SK-N-SH (cell line): ENCODE results near the gene UVRAG. TPM values are rescaled to one million over a fixed set of nuclear protein-coding genes. Genes with fewer than 3 reads are reported as not detected.

Experiments
- CTCF ChIA-PET: fragments of 300-600, 350-600 bp; formaldehyde crosslinking; extraction: SDS; loops from one replicate; lab custom pipeline; 2021; lab: Yijun Ruan, JAX
- POLR2A ChIA-PET: fragments of 350-600 bp; sonication (Branson Sonifier 250); formaldehyde crosslinking; extraction: SDS; loops from one replicate; lab custom pipeline; 2020; ENCODE audit warnings: antibody characterized with exemption, inconsistent platforms; lab: Yijun Ruan, JAX
- DNase-seq: peaks from one replicate; pipeline ENCODE4 v3.0.0; 2012
- H2AFZ ChIP-seq: fragments of 200-600 bp; sonication (generic); 2 replicates; pipeline ENCODE4 v1.8.1; 2016; ENCODE audit warnings: antibody characterized with exemption, mild to moderate bottlenecking, low read depth
- H3F3A ChIP-seq: fragments of 200-600 bp; sonication (generic); replicated peaks from 2 replicates; pipeline ENCODE3; 2016; ENCODE audit warnings: antibody characterized with exemption, mild to moderate bottlenecking; ENCODE audit not compliant: insufficient read depth
- H3K27ac ChIP-seq, 2 experiments: fragments of 200-500 bp in 1 of 2; fragments of 200-600 bp in 1 of 2; sonication (Bioruptor generic) in 1 of 2; sonication (generic), shearing (Covaris generic) in 1 of 2; 2 replicates each; pipeline versions ENCODE4 v1.5.1 to v1.6.1; 2014 to 2016; ENCODE audit warnings: low read depth in 2 of 2, inconsistent platforms in 1 of 2, low read length in 1 of 2, mild to moderate bottlenecking in 1 of 2, mixed read lengths in 1 of 2
- H3K27me3 ChIP-seq: fragments of 200-600 bp; sonication (generic), shearing (Covaris generic); 2 replicates; pipeline ENCODE4 v1.6.1; 2016; ENCODE audit warnings: mixed run types; ENCODE audit not compliant: insufficient read depth
- H3K36me3 ChIP-seq, 2 experiments: fragments of 200-500 bp in 1 of 2; fragments of 200-600 bp in 1 of 2; sonication (Bioruptor generic) in 1 of 2; sonication (generic) in 1 of 2; replicated peaks in 1 of 2; 2 replicates each; pipeline versions ENCODE3 to v1.5.1; 2014 to 2016; ENCODE audit warnings: low read length in 1 of 2, mild to moderate bottlenecking in 1 of 2; ENCODE audit not compliant: insufficient read depth in 2 of 2, control insufficient read depth in 1 of 2
- H3K4me1 ChIP-seq, 2 experiments: fragments of 200-500 bp in 1 of 2; fragments of 200-600 bp in 1 of 2; sonication (Bioruptor generic) in 1 of 2; sonication (generic), shearing (Covaris generic) in 1 of 2; 2 replicates each; pipeline versions ENCODE4 v1.5.1 to v1.6.1; 2014 to 2016; ENCODE audit warnings: low read depth in 1 of 2, low read length in 1 of 2, mixed run types in 1 of 2; ENCODE audit not compliant: insufficient read depth in 2 of 2, control insufficient read depth in 1 of 2
- H3K4me2 ChIP-seq: fragments of 200-600 bp; sonication (generic), shearing (Covaris generic); 2 replicates; pipeline ENCODE4 v1.6.1; 2017; ENCODE audit warnings: mixed run types
- H3K4me3 ChIP-seq, 2 experiments: fragments of 200-500 bp in 1 of 2; fragments of 200-600 bp in 1 of 2; sonication (Bioruptor generic) in 1 of 2; sonication (generic), shearing (Covaris generic) in 1 of 2; 2 replicates each; pipeline versions ENCODE4 v1.5.1 to v1.8.1; 2014 to 2016; ENCODE audit warnings: low read depth in 2 of 2, inconsistent platforms in 1 of 2, low read length in 1 of 2, mild to moderate bottlenecking in 1 of 2, mixed read lengths in 1 of 2, moderate library complexity in 1 of 2
- H3K79me2 ChIP-seq: fragments of 200-600 bp; sonication (generic); 2 replicates; pipeline ENCODE4 v1.8.1; 2017; ENCODE audit warnings: mild to moderate bottlenecking; ENCODE audit not compliant: insufficient read depth
- H3K9ac ChIP-seq: fragments of 200-600 bp; sonication (generic); 2 replicates; pipeline ENCODE4 v1.6.1; 2017; ENCODE audit warnings: mixed run types
- H3K9me2 ChIP-seq: fragments of 200-600 bp; sonication (generic); 2 replicates; pipeline ENCODE4 v1.6.1; 2017; ENCODE audit warnings: mixed run types
- H3K9me3 ChIP-seq: fragments of 200-600 bp; sonication (generic); 2 replicates; pipeline ENCODE4 v1.6.1; 2017; ENCODE audit warnings: mixed run types, mild to moderate bottlenecking, moderate library complexity
- H4K20me1 ChIP-seq: fragments of 200-600 bp; sonication (generic); 2 replicates; pipeline ENCODE4 v1.6.1; 2017; ENCODE audit warnings: mild to moderate bottlenecking, mixed run types; ENCODE audit not compliant: insufficient read depth
- CHD2 ChIP-seq: fragments of 150-350 bp; IDR thresholded peaks from 2 replicates; pipeline ENCODE4 v1.6.1; 2018; ENCODE audit warnings: low read length; ENCODE audit not compliant: partially characterized antibody
- EZH2phosphoT487 ChIP-seq: fragments of 200-600 bp; sonication (generic); IDR thresholded peaks from 2 replicates; pipeline ENCODE4 v1.6.1; 2017; ENCODE audit warnings: low read depth, mixed run types, mild to moderate bottlenecking, antibody characterized with exemption, moderate library complexity, borderline replicate concordance
- FOSL2 ChIP-seq: IDR thresholded peaks from 2 replicates; pipeline ENCODE4 v1.4.0; 2012; ENCODE audit warnings: low read depth, mild to moderate bottlenecking, moderate library complexity, borderline replicate concordance
- FOXM1 ChIP-seq: IDR thresholded peaks from 2 replicates; pipeline ENCODE4 v1.4.0; 2012; ENCODE audit warnings: low read depth, mild to moderate bottlenecking
- GABPA ChIP-seq: IDR thresholded peaks from 2 replicates; pipeline ENCODE4 v1.4.0; 2012; ENCODE audit warnings: low read depth, mild to moderate bottlenecking
- GATA2 ChIP-seq: sonication (generic); formaldehyde crosslinking; IDR thresholded peaks from 2 replicates; pipeline ENCODE4 v1.5.0; 2020; ENCODE audit warnings: mild to moderate bottlenecking, missing genetic modification reagents
- JUND ChIP-seq: IDR thresholded peaks from 2 replicates; pipeline ENCODE4 v1.4.0; 2012
- NRF1 ChIP-seq: IDR thresholded peaks from 2 replicates; pipeline ENCODE4 v1.6.1; 2012; ENCODE audit warnings: low read depth, mild to moderate bottlenecking, low read length
- PBX3 ChIP-seq: IDR thresholded peaks from 2 replicates; pipeline ENCODE4; 2012
- RAD21 ChIP-seq: IDR thresholded peaks from 2 replicates; pipeline ENCODE4 v1.6.1; 2012; ENCODE audit warnings: mild to moderate bottlenecking, low read length
- RCOR1 ChIP-seq: fragments of 150-350 bp; IDR thresholded peaks from 2 replicates; pipeline ENCODE4 v1.6.1; 2017; ENCODE audit warnings: antibody characterized with exemption, low read length
- RFX5 ChIP-seq: IDR thresholded peaks from 2 replicates; pipeline ENCODE4 v1.6.1; 2012; ENCODE audit warnings: mild to moderate bottlenecking, improper control_type of control experiment, low read length
- SIN3A ChIP-seq: IDR thresholded peaks from 2 replicates; pipeline ENCODE4 v1.6.1; 2012; ENCODE audit warnings: low read depth, mild to moderate bottlenecking, low read length, moderate library complexity, borderline replicate concordance
- SMC3 ChIP-seq: IDR thresholded peaks from 2 replicates; pipeline ENCODE4 v1.6.1; 2012; ENCODE audit warnings: low read depth, low read length, improper control_type of control experiment
- TAF1 ChIP-seq: IDR thresholded peaks from 2 replicates; pipeline ENCODE4 v1.6.1; 2012; ENCODE audit warnings: low read depth, mild to moderate bottlenecking, low read length, moderate library complexity, borderline replicate concordance
- TCF12 ChIP-seq: IDR thresholded peaks from 2 replicates; pipeline ENCODE4 v1.4.0; 2012
- TEAD4 ChIP-seq: IDR thresholded peaks from 2 replicates; pipeline ENCODE4 v1.4.0; 2012; ENCODE audit warnings: mild to moderate bottlenecking, borderline replicate concordance; ENCODE audit not compliant: insufficient read depth
- YY1 ChIP-seq: IDR thresholded peaks from 2 replicates; pipeline ENCODE4 v1.4.0; 2012; ENCODE audit warnings: low read depth, mild to moderate bottlenecking
- WGBS: methylation state at CpG from one replicate; pipeline ENCODE4 v1.1.6; 2017; ENCODE audit warnings: low lambda C conversion rate; 5-methylcytosine and 5-hydroxymethylcytosine counted together
- polyA plus RNA-seq, 3 experiments: library from polyadenylated mRNA; depleted of rRNA; stranded (reverse); fragments of >200 nt; gene quantifications; 2 replicates each; pipeline ENCODE4 v1.2.3, GENCODE V29; 2012
- TF ChIP-seq, protein P1 (sequence below): fragments of 200-600 bp; sonication (generic); IDR thresholded peaks from 2 replicates; pipeline ENCODE4 v1.6.1; 2017; ENCODE audit warnings: antibody characterized with exemption, mild to moderate bottlenecking, moderate library complexity
- TF ChIP-seq, protein P2 (sequence below): IDR thresholded peaks from 2 replicates; pipeline ENCODE4 v1.6.1; 2012; ENCODE audit warnings: mild to moderate bottlenecking, low read depth, low read length, moderate library complexity
- TF ChIP-seq, protein P3 (sequence below): fragments of 150-350 bp; IDR thresholded peaks from 2 replicates; pipeline ENCODE4 v1.6.1; 2017; ENCODE audit warnings: antibody characterized with exemption, low read length, low read depth, borderline replicate concordance

Gene UVRAG
- polyA plus RNA-seq, 1 of the 3 experiments (the other 2 are of a cell fraction), result 5.8 TPM

GRCh38 chr11:76105637-76106036 is 290.6 kb downstream of the UVRAG start:
- Histone ChIP-seq H3K4me3 (no peak overlapping the region), H3K36me3 (peaks cover 0 to 4% of the 10 kb centered on the region in 2 experiments), H3K9ac (no peak overlapping the region), H2AFZ (no peak overlapping the region), H3F3A (no peaks in the 10 kb centered on the region), H3K27ac (no peak overlapping the region), H3K9me2 (no peaks in the 10 kb centered on the region), H3K27me3 (no peaks in the 10 kb centered on the region), H3K79me2 (no peaks in the 10 kb centered on the region), H3K9me3 (no peaks in the 10 kb centered on the region)
- DNase-seq, result no peak
- POLR2A ChIA-PET, result no interaction called here
- 92% methylated on average over 1 of the region's 1 CpG for WGBS
- CTCF ChIA-PET, result no interaction called here
- TF ChIP-seq TCF12, result no peak
- TF ChIP-seq FOXM1, result no peak
- no peak for TF ChIP-seq RAD21
- no peak for TF ChIP-seq CHD2
- TF ChIP-seq SIN3A, result no peak
- TF ChIP-seq JUND, result no peak
- TF ChIP-seq, protein P1, sequence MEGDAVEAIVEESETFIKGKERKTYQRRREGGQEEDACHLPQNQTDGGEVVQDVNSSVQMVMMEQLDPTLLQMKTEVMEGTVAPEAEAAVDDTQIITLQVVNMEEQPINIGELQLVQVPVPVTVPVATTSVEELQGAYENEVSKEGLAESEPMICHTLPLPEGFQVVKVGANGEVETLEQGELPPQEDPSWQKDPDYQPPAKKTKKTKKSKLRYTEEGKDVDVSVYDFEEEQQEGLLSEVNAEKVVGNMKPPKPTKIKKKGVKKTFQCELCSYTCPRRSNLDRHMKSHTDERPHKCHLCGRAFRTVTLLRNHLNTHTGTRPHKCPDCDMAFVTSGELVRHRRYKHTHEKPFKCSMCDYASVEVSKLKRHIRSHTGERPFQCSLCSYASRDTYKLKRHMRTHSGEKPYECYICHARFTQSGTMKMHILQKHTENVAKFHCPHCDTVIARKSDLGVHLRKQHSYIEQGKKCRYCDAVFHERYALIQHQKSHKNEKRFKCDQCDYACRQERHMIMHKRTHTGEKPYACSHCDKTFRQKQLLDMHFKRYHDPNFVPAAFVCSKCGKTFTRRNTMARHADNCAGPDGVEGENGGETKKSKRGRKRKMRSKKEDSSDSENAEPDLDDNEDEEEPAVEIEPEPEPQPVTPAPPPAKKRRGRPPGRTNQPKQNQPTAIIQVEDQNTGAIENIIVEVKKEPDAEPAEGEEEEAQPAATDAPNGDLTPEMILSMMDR, result no peak
- no peak for TF ChIP-seq SMC3
- no peak for TF ChIP-seq PBX3
- no peak for TF ChIP-seq FOSL2
- TF ChIP-seq GABPA, result no peak
- no peak for TF ChIP-seq GATA2 (CRISPR knock-in tag)
- TF ChIP-seq TEAD4, result no peak
- no peak for TF ChIP-seq EZH2phosphoT487
- no peak for TF ChIP-seq TAF1
- TF ChIP-seq RFX5, result no peak
- no peak for TF ChIP-seq YY1
- TF ChIP-seq, all 33 proteins: peak for 0
- Histone ChIP-seq H4K20me1 (no peaks in the 10 kb centered on the region), H3K4me1 (peaks cover 0 to 8% of the 10 kb centered on the region in 2 experiments; a peak in 2 of 4 replicates), H3K4me2 (no peak overlapping the region)

GRCh38 chr11:76107971-76108370 is 293.0 kb downstream of the UVRAG start:
- Histone ChIP-seq H3K9me2 (no peaks in the 10 kb centered on the region), H3K9me3 (no peaks in the 10 kb centered on the region), H3K9ac (no peak overlapping the region), H3F3A (no peaks in the 10 kb centered on the region), H4K20me1 (no peaks in the 10 kb centered on the region), H3K4me2 (no peak overlapping the region), H3K79me2 (no peaks in the 10 kb centered on the region), H3K4me1 (peaks cover 0 to 4% of the 10 kb centered on the region in 2 experiments; a peak in 2 of 4 replicates), H3K36me3 (no peaks in the 10 kb centered on the region), H3K4me3 (no peak overlapping the region), H3K27ac (peak overlapping the region in 1 of 2 experiments; percentile 78; a peak in 2 of 4 replicates), H2AFZ (no peak overlapping the region), H3K27me3 (no peaks in the 10 kb centered on the region)
- peak; percentile 38 for DNase-seq
- 32% methylated on average over 3 of the region's 3 CpGs for WGBS
- POLR2A ChIA-PET, result interaction anchor here (0.5 to 0.7 kb wide), 2 partner anchors 12 to 99 kb away, joined by 3 read pairs; no protein-coding TSS in a partner anchor
- CTCF ChIA-PET, result interaction anchor here (3.4 kb wide), 1 partner anchor 100 kb away, joined by 18 read pairs; no protein-coding TSS in a partner anchor
- TF ChIP-seq, protein P2, sequence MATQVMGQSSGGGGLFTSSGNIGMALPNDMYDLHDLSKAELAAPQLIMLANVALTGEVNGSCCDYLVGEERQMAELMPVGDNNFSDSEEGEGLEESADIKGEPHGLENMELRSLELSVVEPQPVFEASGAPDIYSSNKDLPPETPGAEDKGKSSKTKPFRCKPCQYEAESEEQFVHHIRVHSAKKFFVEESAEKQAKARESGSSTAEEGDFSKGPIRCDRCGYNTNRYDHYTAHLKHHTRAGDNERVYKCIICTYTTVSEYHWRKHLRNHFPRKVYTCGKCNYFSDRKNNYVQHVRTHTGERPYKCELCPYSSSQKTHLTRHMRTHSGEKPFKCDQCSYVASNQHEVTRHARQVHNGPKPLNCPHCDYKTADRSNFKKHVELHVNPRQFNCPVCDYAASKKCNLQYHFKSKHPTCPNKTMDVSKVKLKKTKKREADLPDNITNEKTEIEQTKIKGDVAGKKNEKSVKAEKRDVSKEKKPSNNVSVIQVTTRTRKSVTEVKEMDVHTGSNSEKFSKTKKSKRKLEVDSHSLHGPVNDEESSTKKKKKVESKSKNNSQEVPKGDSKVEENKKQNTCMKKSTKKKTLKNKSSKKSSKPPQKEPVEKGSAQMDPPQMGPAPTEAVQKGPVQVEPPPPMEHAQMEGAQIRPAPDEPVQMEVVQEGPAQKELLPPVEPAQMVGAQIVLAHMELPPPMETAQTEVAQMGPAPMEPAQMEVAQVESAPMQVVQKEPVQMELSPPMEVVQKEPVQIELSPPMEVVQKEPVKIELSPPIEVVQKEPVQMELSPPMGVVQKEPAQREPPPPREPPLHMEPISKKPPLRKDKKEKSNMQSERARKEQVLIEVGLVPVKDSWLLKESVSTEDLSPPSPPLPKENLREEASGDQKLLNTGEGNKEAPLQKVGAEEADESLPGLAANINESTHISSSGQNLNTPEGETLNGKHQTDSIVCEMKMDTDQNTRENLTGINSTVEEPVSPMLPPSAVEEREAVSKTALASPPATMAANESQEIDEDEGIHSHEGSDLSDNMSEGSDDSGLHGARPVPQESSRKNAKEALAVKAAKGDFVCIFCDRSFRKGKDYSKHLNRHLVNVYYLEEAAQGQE, result no peak
- TF ChIP-seq PBX3 (no peak), CHD2 (no peak), NRF1 (no peak), RCOR1 (peak; percentile 48; the same call in 1 of the 2 replicates)
- TF ChIP-seq, protein P3, sequence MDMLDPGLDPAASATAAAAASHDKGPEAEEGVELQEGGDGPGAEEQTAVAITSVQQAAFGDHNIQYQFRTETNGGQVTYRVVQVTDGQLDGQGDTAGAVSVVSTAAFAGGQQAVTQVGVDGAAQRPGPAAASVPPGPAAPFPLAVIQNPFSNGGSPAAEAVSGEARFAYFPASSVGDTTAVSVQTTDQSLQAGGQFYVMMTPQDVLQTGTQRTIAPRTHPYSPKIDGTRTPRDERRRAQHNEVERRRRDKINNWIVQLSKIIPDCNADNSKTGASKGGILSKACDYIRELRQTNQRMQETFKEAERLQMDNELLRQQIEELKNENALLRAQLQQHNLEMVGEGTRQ, result no peak
